ENCODE data around the gene INPP5E.

The INPP5E gene

GRCh38 chr9:136443687-136444086 is 4.0 kb upstream of the INPP5E start:
- TF ChIP-seq TAF1 (IDR thresholded peaks at IDR 0.05; ENCODE audit: borderline replicate concordance, insufficient read depth, low read length) (no peak), SIN3A (IDR thresholded peaks at IDR 0.05; ENCODE audit: borderline replicate concordance, insufficient read depth, low read length) (no peak), FOXP2 (optimal IDR thresholded peaks at IDR 0.05; ENCODE audit: borderline replicate concordance, extremely low read depth, extremely low read length, insufficient read depth) (no peak), POLR2AphosphoS5 (IDR thresholded peaks at IDR 0.05; ENCODE audit: low read depth, low read length) (no peak)
- TF ChIP-seq, protein P1, sequence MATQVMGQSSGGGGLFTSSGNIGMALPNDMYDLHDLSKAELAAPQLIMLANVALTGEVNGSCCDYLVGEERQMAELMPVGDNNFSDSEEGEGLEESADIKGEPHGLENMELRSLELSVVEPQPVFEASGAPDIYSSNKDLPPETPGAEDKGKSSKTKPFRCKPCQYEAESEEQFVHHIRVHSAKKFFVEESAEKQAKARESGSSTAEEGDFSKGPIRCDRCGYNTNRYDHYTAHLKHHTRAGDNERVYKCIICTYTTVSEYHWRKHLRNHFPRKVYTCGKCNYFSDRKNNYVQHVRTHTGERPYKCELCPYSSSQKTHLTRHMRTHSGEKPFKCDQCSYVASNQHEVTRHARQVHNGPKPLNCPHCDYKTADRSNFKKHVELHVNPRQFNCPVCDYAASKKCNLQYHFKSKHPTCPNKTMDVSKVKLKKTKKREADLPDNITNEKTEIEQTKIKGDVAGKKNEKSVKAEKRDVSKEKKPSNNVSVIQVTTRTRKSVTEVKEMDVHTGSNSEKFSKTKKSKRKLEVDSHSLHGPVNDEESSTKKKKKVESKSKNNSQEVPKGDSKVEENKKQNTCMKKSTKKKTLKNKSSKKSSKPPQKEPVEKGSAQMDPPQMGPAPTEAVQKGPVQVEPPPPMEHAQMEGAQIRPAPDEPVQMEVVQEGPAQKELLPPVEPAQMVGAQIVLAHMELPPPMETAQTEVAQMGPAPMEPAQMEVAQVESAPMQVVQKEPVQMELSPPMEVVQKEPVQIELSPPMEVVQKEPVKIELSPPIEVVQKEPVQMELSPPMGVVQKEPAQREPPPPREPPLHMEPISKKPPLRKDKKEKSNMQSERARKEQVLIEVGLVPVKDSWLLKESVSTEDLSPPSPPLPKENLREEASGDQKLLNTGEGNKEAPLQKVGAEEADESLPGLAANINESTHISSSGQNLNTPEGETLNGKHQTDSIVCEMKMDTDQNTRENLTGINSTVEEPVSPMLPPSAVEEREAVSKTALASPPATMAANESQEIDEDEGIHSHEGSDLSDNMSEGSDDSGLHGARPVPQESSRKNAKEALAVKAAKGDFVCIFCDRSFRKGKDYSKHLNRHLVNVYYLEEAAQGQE (IDR thresholded peaks at IDR 0.05; ENCODE audit: insufficient read depth in 1 of 2, low read depth in 2 of 2, low read length in 2 of 2): no peak

DNA sequence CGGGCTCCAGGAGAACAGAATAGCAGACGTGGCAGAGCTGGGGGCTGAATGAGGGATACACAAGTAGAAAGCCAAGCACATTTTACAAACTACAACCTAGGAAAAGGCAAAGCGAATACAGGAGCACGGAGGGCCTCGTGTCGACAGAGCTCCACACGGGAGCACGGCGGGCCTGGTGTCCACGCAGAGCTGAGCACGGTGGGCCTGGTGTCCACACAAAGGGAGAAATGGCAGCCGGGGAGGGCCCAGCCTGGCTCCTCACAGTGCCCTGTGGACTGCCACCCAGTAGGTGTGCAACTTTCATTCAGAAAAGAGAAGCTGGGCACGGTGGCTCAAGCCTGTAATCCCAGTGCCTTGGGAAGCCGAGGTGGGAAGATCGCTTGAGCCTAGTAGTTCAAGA is 3.4 kb upstream of the INPP5E start:
- TF ChIP-seq FOXP2 (optimal IDR thresholded peaks at IDR 0.05; ENCODE audit: borderline replicate concordance, extremely low read depth, extremely low read length, insufficient read depth): no peak
- no peak for TF ChIP-seq TAF1 (IDR thresholded peaks at IDR 0.05; ENCODE audit: borderline replicate concordance, insufficient read depth, low read length)
- TF ChIP-seq, protein P1 (IDR thresholded peaks at IDR 0.05; ENCODE audit: insufficient read depth in 1 of 2, low read depth in 2 of 2, low read length in 2 of 2): no peak
- no peak for TF ChIP-seq POLR2AphosphoS5 (IDR thresholded peaks at IDR 0.05; ENCODE audit: low read depth, low read length)
- no peak for TF ChIP-seq SIN3A (IDR thresholded peaks at IDR 0.05; ENCODE audit: borderline replicate concordance, insufficient read depth, low read length)

GRCh38 chr9:136442265-136442664 is 2.6 kb upstream of the INPP5E start:
- TF ChIP-seq SIN3A (IDR thresholded peaks at IDR 0.05; ENCODE audit: borderline replicate concordance, insufficient read depth, low read length): no peak
- no peak for TF ChIP-seq TAF1 (IDR thresholded peaks at IDR 0.05; ENCODE audit: borderline replicate concordance, insufficient read depth, low read length)
- TF ChIP-seq, protein P1 (IDR thresholded peaks at IDR 0.05; ENCODE audit: insufficient read depth in 1 of 2, low read depth in 2 of 2, low read length in 2 of 2): no peak
- no peak for TF ChIP-seq POLR2AphosphoS5 (IDR thresholded peaks at IDR 0.05; ENCODE audit: low read depth, low read length)
- no peak for TF ChIP-seq FOXP2 (optimal IDR thresholded peaks at IDR 0.05; ENCODE audit: borderline replicate concordance, extremely low read depth, extremely low read length, insufficient read depth)

DNA sequence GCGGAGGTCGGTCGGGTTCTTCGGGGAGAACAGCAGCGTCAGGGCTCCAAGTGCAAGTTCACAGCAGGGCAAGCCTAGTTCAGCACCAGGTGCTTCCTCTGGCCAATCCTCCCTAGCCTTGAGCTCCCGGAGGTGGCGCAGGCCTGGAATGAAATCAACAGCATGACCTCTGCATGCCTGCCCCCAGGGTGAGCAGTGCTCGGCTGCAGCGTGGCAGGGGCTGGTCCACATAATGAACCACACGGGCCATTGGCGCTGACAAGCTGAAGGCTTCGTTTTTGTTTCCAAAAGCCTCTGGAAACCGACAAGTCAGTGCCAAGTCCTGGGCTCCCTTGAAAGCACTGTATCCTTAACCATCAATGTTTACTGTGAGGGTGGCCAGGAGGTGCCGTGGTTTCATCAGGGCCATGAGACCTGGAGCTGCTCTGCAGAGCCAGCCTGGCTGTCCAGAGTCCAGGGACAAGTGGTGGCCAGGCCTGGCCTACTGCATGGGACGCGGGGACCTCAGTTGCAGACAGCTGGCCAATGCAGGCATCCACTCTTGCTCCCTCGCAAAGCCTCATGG is 2.1 kb upstream of the INPP5E start:
- TF ChIP-seq TAF1 (IDR thresholded peaks at IDR 0.05; ENCODE audit: borderline replicate concordance, insufficient read depth, low read length) (no peak), SIN3A (IDR thresholded peaks at IDR 0.05; ENCODE audit: borderline replicate concordance, insufficient read depth, low read length) (no peak), POLR2AphosphoS5 (IDR thresholded peaks at IDR 0.05; ENCODE audit: low read depth, low read length) (no peak), FOXP2 (optimal IDR thresholded peaks at IDR 0.05; ENCODE audit: borderline replicate concordance, extremely low read depth, extremely low read length, insufficient read depth) (no peak)
- TF ChIP-seq, protein P1 (IDR thresholded peaks at IDR 0.05; ENCODE audit: insufficient read depth in 1 of 2, low read depth in 2 of 2, low read length in 2 of 2): no peak
